HCT116 (cell line): Measurements from ENCODE around the gene ALG6.

Experiments
- CEBPB ChIP-seq: IDR thresholded peaks from 2 replicates; pipeline ENCODE4 v1.6.1; 2012; ENCODE audit warnings: low read depth
- ELF1 ChIP-seq: IDR thresholded peaks from 2 replicates; pipeline ENCODE4 v1.6.1; 2012; ENCODE audit warnings: low read depth, borderline replicate concordance
- EZH2 ChIP-seq: fragments of 200-600 bp; sonication (generic); IDR thresholded peaks from 2 replicates; pipeline ENCODE4 v1.6.1; 2017; ENCODE audit warnings: antibody characterized with exemption, mixed run types
- POLR2A ChIP-seq: IDR thresholded peaks from 2 replicates; pipeline ENCODE4 v1.7.0; 2011; ENCODE audit warnings: borderline replicate concordance; ENCODE audit not compliant: insufficient read depth, insufficient read length; ENCODE audit errors: extremely low read depth
- POLR2AphosphoS5 ChIP-seq: IDR thresholded peaks from 2 replicates; pipeline ENCODE4 v1.6.1; 2011; ENCODE audit warnings: mild to moderate bottlenecking, low read depth, low read length, moderate library complexity
- ZFX ChIP-seq: fragments of 450-650 bp; IDR thresholded peaks from 2 replicates; pipeline ENCODE4 v1.6.1; 2017
- TF ChIP-seq, protein P1 (sequence below), 3 experiments: fragments of 200-600 bp in 1 of 3; sonication (generic) in 1 of 3; IDR thresholded peaks in 2 of 3; conservative IDR thresholded peaks in 1 of 3; 2 replicates each; pipeline ENCODE4 v1.5.1; 2012 to 2017; ENCODE audit warnings: low read depth in 2 of 3, low read length in 2 of 3, antibody characterized with exemption in 1 of 3, borderline replicate concordance in 1 of 3, control low read depth in 1 of 3, mild to moderate bottlenecking in 1 of 3, mixed read lengths in 1 of 3, mixed run types in 1 of 3, moderate library complexity in 1 of 3; ENCODE audit not compliant: insufficient read depth in 1 of 3

DNA sequence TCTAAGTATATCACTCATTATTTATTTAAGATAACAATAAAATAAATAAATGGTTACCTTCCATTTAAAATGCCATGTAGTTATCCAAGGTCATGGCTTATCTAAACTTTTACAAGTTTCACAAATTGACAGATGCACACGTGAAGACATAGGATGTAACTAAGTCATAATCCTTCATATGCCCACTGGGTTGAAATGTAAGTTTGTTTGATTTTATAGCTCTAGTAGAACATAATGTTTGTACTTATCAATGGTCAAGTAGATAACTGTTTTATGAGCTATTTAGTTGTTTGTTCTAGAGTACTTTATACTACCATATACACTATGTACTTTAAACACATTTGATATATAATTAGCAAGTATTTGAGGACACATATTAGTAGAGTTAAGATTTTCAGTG, 112.6 kb downstream of the ALG6 start:
- TF ChIP-seq, protein P1, sequence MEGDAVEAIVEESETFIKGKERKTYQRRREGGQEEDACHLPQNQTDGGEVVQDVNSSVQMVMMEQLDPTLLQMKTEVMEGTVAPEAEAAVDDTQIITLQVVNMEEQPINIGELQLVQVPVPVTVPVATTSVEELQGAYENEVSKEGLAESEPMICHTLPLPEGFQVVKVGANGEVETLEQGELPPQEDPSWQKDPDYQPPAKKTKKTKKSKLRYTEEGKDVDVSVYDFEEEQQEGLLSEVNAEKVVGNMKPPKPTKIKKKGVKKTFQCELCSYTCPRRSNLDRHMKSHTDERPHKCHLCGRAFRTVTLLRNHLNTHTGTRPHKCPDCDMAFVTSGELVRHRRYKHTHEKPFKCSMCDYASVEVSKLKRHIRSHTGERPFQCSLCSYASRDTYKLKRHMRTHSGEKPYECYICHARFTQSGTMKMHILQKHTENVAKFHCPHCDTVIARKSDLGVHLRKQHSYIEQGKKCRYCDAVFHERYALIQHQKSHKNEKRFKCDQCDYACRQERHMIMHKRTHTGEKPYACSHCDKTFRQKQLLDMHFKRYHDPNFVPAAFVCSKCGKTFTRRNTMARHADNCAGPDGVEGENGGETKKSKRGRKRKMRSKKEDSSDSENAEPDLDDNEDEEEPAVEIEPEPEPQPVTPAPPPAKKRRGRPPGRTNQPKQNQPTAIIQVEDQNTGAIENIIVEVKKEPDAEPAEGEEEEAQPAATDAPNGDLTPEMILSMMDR (IDR thresholded peaks at IDR 0.05 in 2 of 3, conservative IDR thresholded peaks at IDR 0.05 in 1 of 3; ENCODE audit: borderline replicate concordance in 1 of 3, insufficient read depth in 1 of 3, low read depth in 2 of 3, low read length in 2 of 3) = no peak
- TF ChIP-seq POLR2AphosphoS5 (no peak), POLR2A (no peak), ELF1 (no peak), CEBPB (no peak), ZFX (no peak), EZH2 (no peak)
